MM.1S (cell line): ENCODE results near the gene PHPT1.

Source experiments
- CTCF ChIP-seq: fragments of 300-600 bp; sonication (generic); IDR thresholded peaks from 2 replicates; pipeline ENCODE4 v1.5.1; 2016; ENCODE audit warnings: antibody characterized with exemption, low read length, mixed read lengths
- EZH2 ChIP-seq: fragments of 300-600 bp; sonication (generic); optimal IDR thresholded peaks from 2 replicates; pipeline ENCODE3; 2017; ENCODE audit warnings: low read depth, mild to moderate bottlenecking, antibody characterized with exemption, low read length, mixed read lengths
- EZH2phosphoT487 ChIP-seq: fragments of 300-600 bp; sonication (generic); IDR thresholded peaks from 2 replicates; pipeline ENCODE4 v1.6.1; 2018; ENCODE audit warnings: antibody characterized with exemption, low read length

- TF ChIP-seq CTCF = no peak
- TF ChIP-seq EZH2 = no peak
- TF ChIP-seq EZH2phosphoT487 = no peak
Observed at GRCh38 chr9:136854113-136854841, 5.1 kb downstream of the PHPT1 start.
